BE2C (cell line): ENCODE results near the gene S100A3.
"Not testable (repeated sequence)": the region's sequence is repeated elsewhere in the genome, so short reads cannot be mapped to it uniquely, and the experiment has no call there.

ENCODE experiments used
- DNase-seq: peaks from one replicate; pipeline ENCODE4 v3.0.0-alpha.2; 2020
- H3K27me3 ChIP-seq: fragments of 250-450 bp; sonication (Bioruptor Pico); 2 replicates; pipeline ENCODE4 v1.5.1; 2020; ENCODE audit warnings: mild to moderate bottlenecking
- H3K36me3 ChIP-seq: fragments of 250-450 bp; sonication (Bioruptor Pico); 2 replicates; pipeline ENCODE4 v1.5.1; 2020; ENCODE audit warnings: mild to moderate bottlenecking
- H3K4me1 ChIP-seq: fragments of 250-450 bp; sonication (Bioruptor Pico); 2 replicates; pipeline ENCODE4 v1.5.1; 2020
- H3K4me3 ChIP-seq: 2 replicates; pipeline ENCODE4 v1.5.1; 2011; ENCODE audit warnings: low read depth, low read length
- H3K9me3 ChIP-seq: fragments of 250-450 bp; sonication (Bioruptor Pico); 2 replicates; pipeline ENCODE4 v1.5.1; 2020
- TF ChIP-seq, protein P1 (sequence below): IDR thresholded peaks from 2 replicates; pipeline ENCODE4 v1.5.1; 2012; ENCODE audit warnings: mild to moderate bottlenecking, low read depth, low read length

The S100A3 gene

DNA sequence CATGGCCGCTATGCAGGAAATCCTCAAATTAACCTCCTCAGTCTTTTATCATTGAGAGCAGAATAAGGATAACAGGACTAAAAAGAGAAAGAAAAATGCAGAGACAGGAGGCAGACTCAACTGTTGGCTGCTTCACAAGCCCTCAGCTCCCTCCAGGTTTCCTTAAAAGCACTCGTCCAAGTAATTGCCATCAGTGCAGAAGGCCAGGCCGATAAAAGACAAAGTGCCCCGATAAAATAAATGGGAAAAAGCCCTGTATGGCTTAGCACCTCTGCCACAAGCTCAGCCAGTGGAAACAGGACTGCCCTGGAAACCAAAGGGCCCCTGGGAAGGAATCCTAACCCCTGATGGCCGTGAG, 21.4 kb downstream of the S100A3 start:
- DNase-seq = peak; percentile 62
- no peaks in the 10 kb centered on the region for H3K27me3 ChIP-seq
- no peaks in the 10 kb centered on the region for H3K9me3 ChIP-seq
- H3K36me3 ChIP-seq = no peaks in the 10 kb centered on the region
- TF ChIP-seq, protein P1, sequence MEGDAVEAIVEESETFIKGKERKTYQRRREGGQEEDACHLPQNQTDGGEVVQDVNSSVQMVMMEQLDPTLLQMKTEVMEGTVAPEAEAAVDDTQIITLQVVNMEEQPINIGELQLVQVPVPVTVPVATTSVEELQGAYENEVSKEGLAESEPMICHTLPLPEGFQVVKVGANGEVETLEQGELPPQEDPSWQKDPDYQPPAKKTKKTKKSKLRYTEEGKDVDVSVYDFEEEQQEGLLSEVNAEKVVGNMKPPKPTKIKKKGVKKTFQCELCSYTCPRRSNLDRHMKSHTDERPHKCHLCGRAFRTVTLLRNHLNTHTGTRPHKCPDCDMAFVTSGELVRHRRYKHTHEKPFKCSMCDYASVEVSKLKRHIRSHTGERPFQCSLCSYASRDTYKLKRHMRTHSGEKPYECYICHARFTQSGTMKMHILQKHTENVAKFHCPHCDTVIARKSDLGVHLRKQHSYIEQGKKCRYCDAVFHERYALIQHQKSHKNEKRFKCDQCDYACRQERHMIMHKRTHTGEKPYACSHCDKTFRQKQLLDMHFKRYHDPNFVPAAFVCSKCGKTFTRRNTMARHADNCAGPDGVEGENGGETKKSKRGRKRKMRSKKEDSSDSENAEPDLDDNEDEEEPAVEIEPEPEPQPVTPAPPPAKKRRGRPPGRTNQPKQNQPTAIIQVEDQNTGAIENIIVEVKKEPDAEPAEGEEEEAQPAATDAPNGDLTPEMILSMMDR = no peak
- peaks cover 24% of the 10 kb centered on the region for H3K4me1 ChIP-seq
- H3K4me3 ChIP-seq = no peak overlapping the region

DNA sequence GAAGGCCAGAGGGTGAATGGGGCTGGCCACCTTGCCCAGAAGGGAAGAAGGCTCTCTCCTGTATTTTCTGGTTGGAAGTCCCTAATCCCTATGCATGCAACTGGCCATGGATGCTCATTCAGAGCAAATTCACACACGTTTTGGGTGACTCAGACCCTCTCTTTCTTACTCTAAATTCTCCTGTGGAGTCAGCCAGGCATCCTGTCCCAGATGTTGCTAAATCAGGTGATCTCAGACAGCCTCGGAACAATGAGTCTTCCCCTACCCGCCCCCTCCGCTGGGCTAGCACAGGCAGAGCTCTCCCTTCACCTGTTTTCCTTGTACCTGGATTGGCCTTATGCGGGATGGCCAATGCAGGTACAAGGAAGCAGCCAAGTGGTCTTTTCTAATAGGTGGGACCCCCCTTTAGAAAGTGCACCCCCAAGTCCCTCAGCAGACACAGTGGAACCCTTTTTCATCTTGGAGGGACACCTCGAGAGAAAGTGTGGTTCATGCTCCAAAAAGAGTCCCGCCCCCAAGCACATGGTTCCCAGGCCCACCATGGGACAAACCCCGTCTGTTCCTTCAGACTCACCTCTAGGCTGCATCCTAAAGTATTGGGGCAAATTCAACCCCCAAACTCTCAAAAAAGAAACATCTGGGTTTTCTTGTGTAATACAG, 21.9 kb downstream of the S100A3 start:
- no peak for DNase-seq
- Histone ChIP-seq H3K9me3 (no peaks in the 10 kb centered on the region), H3K27me3 (no peaks in the 10 kb centered on the region), H3K4me3 (no peak overlapping the region), H3K36me3 (no peaks in the 10 kb centered on the region), H3K4me1 (peaks cover 24% of the 10 kb centered on the region)
- TF ChIP-seq, protein P1 = no peak

DNA sequence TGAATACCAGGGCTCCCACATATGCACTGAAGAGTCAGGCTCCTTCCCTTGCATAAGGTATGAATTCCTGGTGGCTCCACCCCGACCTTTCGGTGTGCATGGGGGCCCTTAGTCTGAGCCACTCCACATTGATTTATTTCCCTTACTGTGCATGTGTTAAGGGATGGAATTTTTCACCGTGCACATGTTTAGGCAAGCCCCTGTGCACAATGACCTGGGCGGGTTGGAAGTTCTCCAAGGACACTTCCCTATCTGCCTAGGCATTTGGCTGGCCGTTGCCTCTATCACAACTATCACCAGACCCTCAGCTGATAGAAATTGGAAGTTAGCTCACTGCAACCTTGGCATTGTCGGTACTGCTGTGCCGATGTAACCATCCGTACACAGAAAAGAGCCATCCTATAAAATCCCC, 22.9 kb downstream of the S100A3 start:
- peak; percentile 73 for DNase-seq
- TF ChIP-seq, protein P1 = no peak
- H3K27me3 ChIP-seq = no peaks in the 10 kb centered on the region
- H3K9me3 ChIP-seq = no peaks in the 10 kb centered on the region
- H3K4me3 ChIP-seq = peak overlapping the region; percentile 23
- peaks cover 27% of the 10 kb centered on the region for H3K4me1 ChIP-seq
- no peaks in the 10 kb centered on the region for H3K36me3 ChIP-seq

DNA sequence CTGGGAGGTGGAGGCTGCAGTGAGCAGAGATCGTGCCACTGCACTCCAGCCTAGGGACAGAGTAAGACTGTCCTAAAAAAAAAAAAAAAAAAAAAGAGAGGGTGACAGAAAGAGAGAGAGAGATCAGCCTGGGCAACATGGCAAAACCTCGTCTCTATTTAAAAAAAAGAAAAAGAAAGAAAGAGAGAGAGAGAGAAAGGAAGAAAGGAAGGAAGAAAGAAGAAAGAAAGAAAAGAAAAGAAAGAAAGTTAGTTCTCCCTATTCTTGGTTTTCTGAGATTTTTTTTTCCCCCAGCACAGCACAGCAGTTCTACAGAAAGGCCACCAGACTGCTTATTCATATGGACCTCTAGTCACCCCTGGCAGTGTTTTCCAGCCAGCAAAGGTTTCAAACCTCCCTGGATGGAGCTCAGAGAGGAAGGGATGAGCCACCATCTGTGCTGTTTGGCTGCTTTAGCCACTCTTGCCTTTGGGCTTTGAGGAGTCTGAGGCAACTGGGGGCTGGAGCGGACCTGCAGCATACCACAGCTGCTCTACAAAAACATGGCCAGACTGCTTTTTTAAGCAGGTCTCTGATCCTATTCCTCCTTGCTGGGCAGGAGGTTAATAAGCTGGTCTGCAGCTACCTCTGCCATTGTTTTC, 23.9 kb downstream of the S100A3 start:
- no peaks in the 10 kb centered on the region for H3K36me3 ChIP-seq
- H3K4me1 ChIP-seq = peaks cover 33% of the 10 kb centered on the region
- no peak overlapping the region for H3K4me3 ChIP-seq
- no peaks in the 10 kb centered on the region for H3K9me3 ChIP-seq
- no peaks in the 10 kb centered on the region for H3K27me3 ChIP-seq
- DNase-seq = no peak
- TF ChIP-seq, protein P1 = no peak

DNA sequence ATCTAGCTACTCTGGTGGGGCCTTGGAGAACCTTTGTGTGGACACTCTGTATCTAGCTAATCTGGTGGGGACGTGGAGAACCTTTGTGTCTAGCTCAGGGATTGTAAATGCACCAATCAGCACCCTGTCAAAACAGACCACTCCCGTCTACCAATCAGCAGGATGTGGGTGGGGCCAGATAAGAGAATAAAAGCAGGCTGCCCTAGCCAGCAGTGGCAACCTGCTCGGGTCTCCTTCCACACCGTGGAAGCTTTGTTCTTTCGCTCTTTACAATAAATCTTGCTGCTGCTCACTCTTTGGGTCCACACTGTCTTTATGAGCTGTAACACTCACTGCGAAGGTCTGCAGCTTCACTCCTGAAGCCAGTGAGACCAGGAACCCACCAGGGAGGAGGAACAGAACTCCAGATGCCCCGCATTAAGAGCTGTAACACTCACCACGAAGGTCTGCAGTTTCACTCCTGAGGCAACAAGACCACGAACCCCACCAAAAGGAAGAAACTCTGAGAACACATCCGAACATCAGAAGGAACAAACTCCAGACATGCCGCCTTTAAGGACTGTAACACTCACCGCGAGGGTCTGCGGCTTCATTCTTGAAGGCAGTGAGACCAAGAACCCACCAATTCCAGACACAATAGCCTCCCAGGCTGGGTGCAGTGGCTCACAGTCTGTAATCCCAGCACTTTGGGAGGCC, 26.6 kb downstream of the S100A3 start:
- peaks cover 28% of the 10 kb centered on the region for H3K4me1 ChIP-seq
- H3K36me3 ChIP-seq, H3K9me3 ChIP-seq, H3K27me3 ChIP-seq, DNase-seq, H3K4me3 ChIP-seq: not testable (repeated sequence)

DNA sequence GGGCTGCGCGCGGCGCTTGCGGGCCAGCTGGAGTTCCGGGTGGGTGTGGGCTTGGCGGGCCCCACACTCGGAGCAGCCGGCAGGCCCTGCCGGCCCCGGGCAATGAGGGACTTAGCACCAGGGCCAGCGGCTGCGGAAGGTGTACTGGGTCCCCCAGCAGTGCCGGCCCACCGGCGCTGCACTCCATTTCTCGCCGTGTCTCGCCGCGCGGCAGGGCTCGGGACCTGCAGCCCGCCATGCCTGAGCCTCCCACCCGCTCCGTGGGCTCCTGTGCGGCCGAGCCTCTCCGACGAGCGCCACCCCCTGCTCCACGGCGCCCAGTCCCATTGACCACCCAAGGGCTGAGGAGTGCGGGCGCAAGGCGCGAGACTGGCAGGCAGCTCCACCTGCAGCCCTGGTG, 27.2 kb downstream of the S100A3 start:
- not testable (repeated sequence) for H3K36me3 ChIP-seq, H3K9me3 ChIP-seq, DNase-seq, H3K4me3 ChIP-seq, H3K27me3 ChIP-seq
- H3K4me1 ChIP-seq = peaks cover 21% of the 10 kb centered on the region
